ENCODE measurements around the gene ATP8B3.

DNA sequence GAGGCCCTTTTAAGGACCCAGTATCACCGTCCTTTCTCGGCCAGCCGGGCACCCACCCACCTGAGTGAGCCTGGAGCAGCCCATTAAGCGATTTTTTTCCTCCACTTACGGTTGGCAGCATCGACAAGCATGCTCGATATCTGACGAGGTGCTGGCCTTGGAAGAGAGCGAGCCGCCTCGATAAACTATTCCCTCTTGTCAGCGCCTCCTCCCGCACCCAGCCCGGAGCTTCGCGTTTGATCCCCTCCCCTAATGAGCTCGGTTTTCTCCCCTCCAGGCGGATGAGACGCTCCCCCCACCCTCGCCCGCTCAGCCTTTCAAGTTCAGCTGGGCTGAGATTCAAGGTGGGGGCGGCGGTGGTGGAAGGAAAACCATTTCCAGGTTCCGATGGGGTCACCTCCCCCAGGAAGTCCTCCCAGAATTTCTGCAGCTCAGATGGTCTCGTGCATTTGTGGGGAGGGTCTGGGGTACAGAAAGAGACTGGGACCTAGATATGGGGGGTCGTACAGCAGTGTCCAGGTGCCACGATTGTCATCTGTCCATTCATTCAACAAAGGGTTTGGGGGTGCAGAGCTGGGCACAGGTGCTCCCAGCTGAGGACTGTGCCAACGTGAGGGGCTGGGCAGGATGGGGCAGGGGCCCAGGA, 77.6 kb downstream of the ATP8B3 start:
- TF ChIP-seq, protein P1, sequence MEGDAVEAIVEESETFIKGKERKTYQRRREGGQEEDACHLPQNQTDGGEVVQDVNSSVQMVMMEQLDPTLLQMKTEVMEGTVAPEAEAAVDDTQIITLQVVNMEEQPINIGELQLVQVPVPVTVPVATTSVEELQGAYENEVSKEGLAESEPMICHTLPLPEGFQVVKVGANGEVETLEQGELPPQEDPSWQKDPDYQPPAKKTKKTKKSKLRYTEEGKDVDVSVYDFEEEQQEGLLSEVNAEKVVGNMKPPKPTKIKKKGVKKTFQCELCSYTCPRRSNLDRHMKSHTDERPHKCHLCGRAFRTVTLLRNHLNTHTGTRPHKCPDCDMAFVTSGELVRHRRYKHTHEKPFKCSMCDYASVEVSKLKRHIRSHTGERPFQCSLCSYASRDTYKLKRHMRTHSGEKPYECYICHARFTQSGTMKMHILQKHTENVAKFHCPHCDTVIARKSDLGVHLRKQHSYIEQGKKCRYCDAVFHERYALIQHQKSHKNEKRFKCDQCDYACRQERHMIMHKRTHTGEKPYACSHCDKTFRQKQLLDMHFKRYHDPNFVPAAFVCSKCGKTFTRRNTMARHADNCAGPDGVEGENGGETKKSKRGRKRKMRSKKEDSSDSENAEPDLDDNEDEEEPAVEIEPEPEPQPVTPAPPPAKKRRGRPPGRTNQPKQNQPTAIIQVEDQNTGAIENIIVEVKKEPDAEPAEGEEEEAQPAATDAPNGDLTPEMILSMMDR (IDR thresholded peaks at IDR 0.05), result no peak
- no peak for TF ChIP-seq POLR2A (IDR thresholded peaks at IDR 0.05)

Data from testis (tissue), 2 donors.